Immature natural killer cell (primary cell): ENCODE measurements around the gene NR1D2. TPM values are rescaled to one million over a fixed set of nuclear protein-coding genes. Genes with fewer than 3 reads are reported as not detected.
"Not testable (repeated sequence)": the region's sequence is repeated elsewhere in the genome, so short reads cannot be mapped to it uniquely, and the experiment has no call there.

ENCODE experiments used
- DNase-seq, 3 donors: peaks; one replicate each; pipeline ENCODE4 v3.0.0; 2022; ENCODE audit warnings: mixed read lengths in 1 of 3
- H3K27ac Mint-ChIP-seq, 6 donors: one replicate each; pipeline ENCODE4 v1.8.0; 2020; ENCODE audit warnings: mixed read lengths in 6 of 6, mild to moderate bottlenecking in 5 of 6, inconsistent platforms in 4 of 6, moderate library complexity in 3 of 6
- H3K27me3 Mint-ChIP-seq, 3 donors: one replicate each; pipeline ENCODE4 v1.8.0; 2020 to 2021; ENCODE audit warnings: low read depth in 3 of 3, mild to moderate bottlenecking in 3 of 3, mixed read lengths in 3 of 3, moderate library complexity in 3 of 3, inconsistent platforms in 1 of 3
- H3K36me3 Mint-ChIP-seq, 3 donors: one replicate each; pipeline ENCODE4 v1.8.0; 2020; ENCODE audit warnings: mixed read lengths in 3 of 3, inconsistent platforms in 2 of 3, mild to moderate bottlenecking in 2 of 3
- H3K4me1 Mint-ChIP-seq, 2 donors: one replicate each; pipeline ENCODE4 v1.8.0; 2020; ENCODE audit warnings: inconsistent platforms in 2 of 2, mild to moderate bottlenecking in 2 of 2, mixed read lengths in 2 of 2, moderate library complexity in 1 of 2
- H3K4me3 Mint-ChIP-seq, 5 donors: one replicate each; pipeline ENCODE4 v1.8.0; 2020; ENCODE audit warnings: mild to moderate bottlenecking in 5 of 5, mixed read lengths in 5 of 5, inconsistent platforms in 3 of 5, moderate library complexity in 3 of 5
- H3K9me3 Mint-ChIP-seq, 6 donors: one replicate each; pipeline ENCODE4 v1.8.0; 2020; ENCODE audit warnings: mild to moderate bottlenecking in 6 of 6, mixed read lengths in 6 of 6, inconsistent platforms in 4 of 6, moderate library complexity in 3 of 6
- polyA plus RNA-seq, 3 donors: library from polyadenylated mRNA; unstranded; fragments of 300-500 nt; fragmentation: Illumina TruSeq; gene quantifications; one replicate each; pipeline ENCODE4 v1.2.3, GENCODE V29; 2021

The NR1D2 gene
- polyA plus RNA-seq, 3 donors from 2014 or later = 15.5 to 24.4 (median 16.2) TPM

DNA sequence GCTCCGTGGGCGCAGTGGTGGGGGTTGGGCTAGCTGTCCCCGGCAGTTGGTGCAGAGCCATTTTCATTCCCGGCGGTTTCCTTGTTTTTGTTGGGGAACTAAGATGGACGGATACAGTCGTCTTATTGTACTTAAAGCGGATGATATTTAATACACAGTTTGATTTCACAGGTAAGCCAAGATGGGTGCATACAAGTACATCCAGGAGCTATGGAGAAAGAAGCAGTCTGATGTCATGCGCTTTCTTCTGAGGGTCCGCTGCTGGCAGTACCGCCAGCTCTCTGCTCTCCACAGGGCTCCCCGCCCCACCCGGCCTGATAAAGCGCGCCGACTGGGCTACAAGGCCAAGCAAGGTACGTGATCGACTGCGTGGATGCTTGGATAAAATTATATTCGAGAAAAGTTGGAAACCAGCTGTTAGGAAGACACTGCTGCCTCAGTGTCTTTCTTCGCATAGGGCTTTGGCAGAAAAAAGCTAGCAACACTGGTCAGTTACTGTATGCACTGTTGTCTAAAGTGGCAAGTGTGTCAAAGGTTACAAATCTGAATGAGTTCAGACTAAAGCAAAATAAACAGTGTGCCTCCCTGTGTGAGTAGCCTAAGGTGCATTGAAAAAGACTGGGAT, 27.3 kb upstream of the NR1D2 start:
- Mint-ChIP-seq H3K27ac (peak overlapping the region; percentile 95 to 98 (median 97)), H3K4me1 (peaks cover 49 to 57% of the 10 kb centered on the region in 2 donors), H3K36me3 (peaks cover 8 to 30% (median 19%) of the 10 kb centered on the region in 3 donors), H3K27me3 (peaks cover 15 to 25% (median 20%) of the 10 kb centered on the region in 3 donors), H3K4me3 (peak overlapping the region; percentile 97 to 100 (median 98))
- not testable (repeated sequence) for H3K9me3 Mint-ChIP-seq, DNase-seq

DNA sequence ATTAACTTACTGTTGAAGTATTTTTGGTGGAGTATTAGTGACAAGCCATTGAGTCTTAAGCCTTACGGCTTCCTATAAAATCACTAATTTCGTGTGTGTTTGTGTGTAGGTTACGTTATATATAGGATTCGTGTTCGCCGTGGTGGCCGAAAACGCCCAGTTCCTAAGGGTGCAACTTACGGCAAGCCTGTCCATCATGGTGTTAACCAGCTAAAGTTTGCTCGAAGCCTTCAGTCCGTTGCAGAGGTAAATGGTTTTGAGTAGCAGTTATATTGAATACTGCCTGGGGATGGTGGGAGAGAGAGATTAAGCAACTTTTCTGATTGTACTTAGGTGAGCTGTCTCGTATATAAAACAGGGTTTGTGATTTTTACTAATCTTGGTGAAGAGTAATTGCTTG, 26.8 kb upstream of the NR1D2 start:
- Mint-ChIP-seq H3K36me3 (peaks cover 8 to 30% (median 19%) of the 10 kb centered on the region in 3 donors), H3K4me1 (peaks cover 49 to 57% of the 10 kb centered on the region in 2 donors), H3K4me3 (peak overlapping the region; percentile 97 to 100 (median 98)), H3K27me3 (peaks cover 15 to 25% (median 20%) of the 10 kb centered on the region in 3 donors), H3K27ac (peak overlapping the region; percentile 95 to 98 (median 97))
- not testable (repeated sequence) for DNase-seq, H3K9me3 Mint-ChIP-seq

GRCh38 chr3:23919628-23920027, 25.5 kb upstream of the NR1D2 start:
- H3K27me3 Mint-ChIP-seq = peaks cover 15 to 25% (median 20%) of the 10 kb centered on the region in 3 donors
- H3K4me3 Mint-ChIP-seq = peak overlapping the region in 2 of 5 donors; percentile 29 to 100
- H3K9me3 Mint-ChIP-seq = no peaks in the 10 kb centered on the region
- H3K27ac Mint-ChIP-seq = peak overlapping the region in 5 of 6 donors; percentile 20 to 80 (median 37)
- H3K4me1 Mint-ChIP-seq = peaks cover 49 to 57% of the 10 kb centered on the region in 2 donors
- peaks cover 8 to 31% (median 19%) of the 10 kb centered on the region in 3 donors for H3K36me3 Mint-ChIP-seq
- no peak for DNase-seq

DNA sequence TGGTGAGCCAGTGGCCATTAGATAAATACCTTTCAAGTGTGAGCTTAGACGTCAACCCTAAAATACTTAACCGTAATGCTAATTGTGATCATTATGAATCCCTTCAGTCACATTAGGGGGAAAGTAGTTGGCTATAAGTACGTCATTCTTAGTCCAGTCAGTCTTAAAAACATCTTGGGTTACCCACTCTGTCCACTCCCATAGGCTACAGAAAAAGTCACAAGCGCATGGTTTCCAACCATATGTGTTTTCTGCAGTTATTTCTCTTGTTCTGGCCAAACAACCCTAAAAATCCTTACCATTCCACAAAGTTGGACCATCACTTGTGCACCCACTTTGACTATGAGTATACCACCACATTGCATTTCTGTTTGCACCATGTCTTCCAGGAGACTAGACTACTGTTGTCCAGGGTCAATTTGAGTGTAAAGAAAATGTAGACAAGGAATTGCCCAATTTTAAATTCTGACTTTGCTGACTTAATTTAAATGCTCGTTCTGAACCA, 24.9 kb upstream of the NR1D2 start:
- Mint-ChIP-seq H3K27ac (peak overlapping the region; percentile 25 to 80 (median 47)), H3K4me3 (peak overlapping the region in 1 of 5 donors; percentile 19), H3K27me3 (peaks cover 15 to 25% (median 17%) of the 10 kb centered on the region in 3 donors), H3K36me3 (peaks cover 8 to 37% (median 19%) of the 10 kb centered on the region in 3 donors), H3K9me3 (no peaks in the 10 kb centered on the region), H3K4me1 (peaks cover 49 to 54% of the 10 kb centered on the region in 2 donors)
- no peak for DNase-seq

DNA sequence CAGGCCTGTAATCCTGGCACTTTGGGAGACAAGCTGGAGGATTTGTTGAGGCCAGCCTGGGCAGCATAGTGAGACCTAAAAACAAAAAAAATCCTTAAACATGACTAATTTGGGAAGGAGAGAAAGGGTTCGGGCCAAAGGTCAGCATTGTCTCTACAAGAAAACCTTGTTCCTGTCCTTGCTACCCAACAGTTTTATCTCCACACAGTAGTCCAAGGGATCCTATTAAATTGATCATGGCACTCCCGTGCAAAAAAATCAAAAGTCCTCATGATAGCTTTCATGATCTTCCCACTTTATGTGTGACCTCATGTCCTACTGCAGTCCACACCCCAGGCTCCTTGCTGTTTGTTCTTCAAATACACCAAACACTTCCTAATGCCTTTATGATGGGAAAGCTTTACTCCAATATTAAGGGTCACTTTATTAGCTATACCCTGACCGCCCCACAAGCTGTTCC, 24.0 kb upstream of the NR1D2 start:
- DNase-seq = no peak
- H3K27me3 Mint-ChIP-seq = peaks cover 13 to 20% (median 15%) of the 10 kb centered on the region in 3 donors
- peaks cover 8 to 37% (median 19%) of the 10 kb centered on the region in 3 donors for H3K36me3 Mint-ChIP-seq
- H3K4me3 Mint-ChIP-seq = no peak overlapping the region
- peaks cover 42 to 45% of the 10 kb centered on the region in 2 donors for H3K4me1 Mint-ChIP-seq
- no peaks in the 10 kb centered on the region for H3K9me3 Mint-ChIP-seq
- peak overlapping the region in 5 of 6 donors; percentile 25 to 59 (median 40) for H3K27ac Mint-ChIP-seq

DNA sequence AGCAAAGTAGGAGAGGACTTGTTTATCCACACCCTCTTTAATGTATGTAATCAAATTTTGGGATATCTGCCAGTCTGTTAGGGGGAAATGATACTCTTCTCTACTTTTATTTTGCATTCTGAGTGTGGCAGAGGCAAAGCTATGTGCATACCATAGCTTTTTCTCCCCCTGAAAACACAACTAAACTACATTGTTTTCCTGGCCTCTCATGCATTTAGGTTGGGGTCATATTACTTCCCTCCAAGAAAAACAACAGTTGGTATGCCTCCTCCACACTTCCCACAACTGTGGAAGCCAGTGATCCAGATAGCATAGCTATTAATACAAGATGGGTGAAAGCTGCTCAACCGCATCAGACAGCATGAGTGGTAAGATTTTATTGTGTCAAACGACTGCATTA, 21.3 kb upstream of the NR1D2 start:
- H3K36me3 Mint-ChIP-seq = peaks cover 3 to 29% (median 12%) of the 10 kb centered on the region in 3 donors
- H3K27me3 Mint-ChIP-seq = peaks cover 0 to 2% (median 0%) of the 10 kb centered on the region in 3 donors
- H3K9me3 Mint-ChIP-seq = no peaks in the 10 kb centered on the region
- peak overlapping the region in 1 of 6 donors; percentile 1 for H3K27ac Mint-ChIP-seq
- DNase-seq = no peak
- H3K4me1 Mint-ChIP-seq = peaks cover 17 to 19% of the 10 kb centered on the region in 2 donors
- H3K4me3 Mint-ChIP-seq = no peak overlapping the region

- no peak overlapping the region for H3K27ac Mint-ChIP-seq
- H3K9me3 Mint-ChIP-seq = no peaks in the 10 kb centered on the region
- H3K27me3 Mint-ChIP-seq = peaks cover 0 to 2% (median 0%) of the 10 kb centered on the region in 3 donors
- no peak for DNase-seq
- no peak overlapping the region for H3K4me3 Mint-ChIP-seq
- no peaks in the 10 kb centered on the region for H3K4me1 Mint-ChIP-seq
- peaks cover 0 to 11% (median 4%) of the 10 kb centered on the region in 3 donors for H3K36me3 Mint-ChIP-seq
These were observed 18.8 kb upstream of the NR1D2 start for GRCh38 chr3:23926246-23926645.

- Mint-ChIP-seq H3K27me3 (peaks cover 0 to 2% (median 2%) of the 10 kb centered on the region in 3 donors), H3K4me1 (peaks cover 0 to 4% of the 10 kb centered on the region in 2 donors), H3K9me3 (no peaks in the 10 kb centered on the region), H3K4me3 (no peak overlapping the region), H3K36me3 (peaks cover 0 to 9% (median 4%) of the 10 kb centered on the region in 3 donors), H3K27ac (no peak overlapping the region)
- DNase-seq = no peak
These were observed 18.4 kb upstream of the NR1D2 start for GRCh38 chr3:23926736-23927135.

GRCh38 chr3:23928524-23928923, 16.6 kb upstream of the NR1D2 start:
- H3K4me3 Mint-ChIP-seq = no peak overlapping the region
- no peaks in the 10 kb centered on the region for H3K9me3 Mint-ChIP-seq
- H3K27me3 Mint-ChIP-seq = peaks cover 0 to 2% (median 2%) of the 10 kb centered on the region in 3 donors
- peaks cover 0 to 4% of the 10 kb centered on the region in 2 donors for H3K4me1 Mint-ChIP-seq
- no peak overlapping the region for H3K27ac Mint-ChIP-seq
- DNase-seq = no peak
- H3K36me3 Mint-ChIP-seq = peaks cover 0 to 9% (median 4%) of the 10 kb centered on the region in 3 donors

- no peak for DNase-seq
- H3K9me3 Mint-ChIP-seq = peaks cover 0 to 1% (median 0%) of the 10 kb centered on the region in 6 donors
- peak overlapping the region in 1 of 5 donors; percentile 1 for H3K4me3 Mint-ChIP-seq
- peak overlapping the region in 1 of 6 donors; percentile 18 for H3K27ac Mint-ChIP-seq
- peaks cover 0 to 4% of the 10 kb centered on the region in 2 donors for H3K4me1 Mint-ChIP-seq
- H3K36me3 Mint-ChIP-seq = peaks cover 0 to 5% (median 3%) of the 10 kb centered on the region in 3 donors
- peaks cover 0 to 2% (median 2%) of the 10 kb centered on the region in 3 donors for H3K27me3 Mint-ChIP-seq
These were observed 13.5 kb upstream of the NR1D2 start for GRCh38 chr3:23931597-23931996.

DNA sequence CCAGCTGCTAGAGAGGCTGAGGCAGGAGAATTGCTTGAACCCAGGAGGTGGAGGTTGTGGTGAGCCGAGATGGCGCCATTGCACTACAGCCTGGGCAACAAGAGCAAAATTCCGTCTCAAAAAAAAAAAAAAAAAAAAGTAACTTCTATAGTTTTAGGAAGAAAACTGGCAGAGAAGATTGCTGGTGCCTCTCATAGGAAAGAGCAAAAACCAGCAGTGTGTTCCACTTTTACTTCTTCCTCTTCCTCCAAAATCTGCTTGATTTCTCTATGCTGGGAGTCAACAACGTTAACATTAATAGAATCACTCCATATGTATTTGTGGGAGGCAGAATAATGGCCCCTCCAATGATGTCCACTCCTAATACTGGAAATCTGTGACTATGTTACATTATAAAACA, 12.5 kb upstream of the NR1D2 start:
- Mint-ChIP-seq H3K36me3 (peaks cover 0 to 6% (median 5%) of the 10 kb centered on the region in 3 donors), H3K27me3 (peaks cover 0 to 3% (median 2%) of the 10 kb centered on the region in 3 donors), H3K27ac (no peak overlapping the region), H3K4me3 (no peak overlapping the region), H3K9me3 (peaks cover 0 to 1% (median 0%) of the 10 kb centered on the region in 6 donors), H3K4me1 (peaks cover 0 to 4% of the 10 kb centered on the region in 2 donors)
- no peak for DNase-seq

- H3K27ac Mint-ChIP-seq = no peak overlapping the region
- no peak overlapping the region for H3K4me3 Mint-ChIP-seq
- peaks cover 0 to 4% of the 10 kb centered on the region in 2 donors for H3K4me1 Mint-ChIP-seq
- H3K27me3 Mint-ChIP-seq = peaks cover 0 to 4% (median 3%) of the 10 kb centered on the region in 3 donors
- peaks cover 0 to 8% (median 3%) of the 10 kb centered on the region in 3 donors for H3K36me3 Mint-ChIP-seq
- DNase-seq = no peak
- H3K9me3 Mint-ChIP-seq = peaks cover 0 to 1% (median 0%) of the 10 kb centered on the region in 6 donors
These were observed 10.8 kb upstream of the NR1D2 start for GRCh38 chr3:23934253-23934652.

- no peak overlapping the region for H3K27ac Mint-ChIP-seq
These were observed 7.8 kb upstream of the NR1D2 start for GRCh38 chr3:23937296-23937695.

DNA sequence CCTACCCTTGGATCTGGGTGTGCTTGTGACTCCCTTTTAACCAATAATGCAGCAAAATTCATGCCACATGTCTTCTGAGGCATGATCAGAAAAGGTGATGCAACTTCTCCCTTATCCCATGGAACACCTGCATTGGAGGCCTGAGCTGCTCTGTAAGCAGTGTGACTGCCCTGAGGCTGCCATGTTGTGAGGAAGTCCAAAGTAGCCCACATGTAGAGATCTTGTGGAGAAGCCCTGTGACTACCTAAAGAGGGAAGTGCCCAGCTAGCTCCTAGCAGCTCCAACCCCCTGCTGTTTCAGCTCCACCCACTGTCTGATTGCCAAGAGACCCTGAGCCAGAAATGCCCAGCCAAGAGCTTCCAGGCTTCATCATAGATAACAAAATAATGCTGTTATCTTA, 6.4 kb upstream of the NR1D2 start:
- Mint-ChIP-seq H3K27me3 (peaks cover 2 to 4% (median 4%) of the 10 kb centered on the region in 3 donors), H3K4me3 (no peak overlapping the region), H3K4me1 (peaks cover 0 to 4% of the 10 kb centered on the region in 2 donors), H3K27ac (no peak overlapping the region), H3K36me3 (peaks cover 0 to 8% (median 3%) of the 10 kb centered on the region in 3 donors), H3K9me3 (peaks cover 0 to 1% (median 0%) of the 10 kb centered on the region in 6 donors)
- DNase-seq = no peak

More at GRCh38 chr3:23937296-23937695, 7.8 kb upstream of the NR1D2 start:
- Mint-ChIP-seq H3K27me3 (peaks cover 0 to 3% (median 2%) of the 10 kb centered on the region in 3 donors), H3K4me1 (no peaks in the 10 kb centered on the region), H3K4me3 (no peak overlapping the region), H3K36me3 (peaks cover 0 to 8% (median 3%) of the 10 kb centered on the region in 3 donors), H3K9me3 (peaks cover 0 to 1% (median 0%) of the 10 kb centered on the region in 6 donors)
- no peak for DNase-seq
